Activated naive CD4-positive, alpha-beta T cell treated with anti-CD3 and anti-CD28 coated beads, Interleukin-2, amount 50 U/mL, for 16 hours (primary cell): ENCODE data around the gene GLI2.

ENCODE experiments used
- DNase-seq: peaks from one replicate; pipeline ENCODE4 v3.0.0-alpha.2; 2020

GLI2 gene

GRCh38 chr2:120771781-120772208 lies 36.1 kb downstream of the GLI2 start:
- DNase-seq: peak; percentile 1

- peak; percentile 2 for DNase-seq
Observed at GRCh38 chr2:120772261-120772660, 36.6 kb downstream of the GLI2 start.

- DNase-seq: no peak
Observed at GRCh38 chr2:120773186-120773800, 37.6 kb downstream of the GLI2 start.

- no peak for DNase-seq
Observed at GRCh38 chr2:120774557-120775160, 39.0 kb downstream of the GLI2 start.

GRCh38 chr2:120775194-120775593 lies 39.5 kb downstream of the GLI2 start:
- DNase-seq: no peak

GRCh38 chr2:120775801-120776589 lies 40.3 kb downstream of the GLI2 start:
- no peak for DNase-seq

GRCh38 chr2:120776649-120777048 lies 41.0 kb downstream of the GLI2 start:
- no peak for DNase-seq

- no peak for DNase-seq
Observed at GRCh38 chr2:120777170-120777751, 41.6 kb downstream of the GLI2 start.

- DNase-seq: no peak
Observed at GRCh38 chr2:120777787-120778186, 42.1 kb downstream of the GLI2 start.

- no peak for DNase-seq
Observed at GRCh38 chr2:120778244-120778643, 42.6 kb downstream of the GLI2 start.

- DNase-seq: no peak
Observed at GRCh38 chr2:120779781-120780283, 44.2 kb downstream of the GLI2 start.

GRCh38 chr2:120780402-120780801 lies 44.7 kb downstream of the GLI2 start:
- no peak for DNase-seq

- DNase-seq: no peak
Observed at GRCh38 chr2:120783371-120783791, 47.7 kb downstream of the GLI2 start.

GRCh38 chr2:120783969-120784372 lies 48.3 kb downstream of the GLI2 start:
- DNase-seq: no peak
